HCT116 (cell line): ENCODE measurements around the gene TP53. TPM values are rescaled to one million over a fixed set of nuclear protein-coding genes. Genes with fewer than 3 reads are reported as not detected.

ENCODE experiments used
- ATAC-seq: fragments of 200-7000 bp; cut with Tn5 transposase; 2 replicates; pipeline ENCODE4 v1.9.1; 2020; ENCODE audit warnings: mild to moderate bottlenecking, moderate library complexity
- BruUV-seq: library from RNA; stranded (reverse); fragments of 400-500 nt; replicated peaks from 2 replicates; lab custom pipeline; 2021; lab: Mats Ljungman, UMichigan
- CTCF ChIA-PET: fragments of 300-600 bp; sonication (Branson Sonifier 250); formaldehyde crosslinking; loops from one replicate; lab custom pipeline; 2021; ENCODE audit warnings: antibody characterized with exemption; lab: Charles Lee
- POLR2A ChIA-PET: fragments of 300-600, 350-600 bp; sonication (Branson Sonifier 250); formaldehyde crosslinking; loops from one replicate; lab custom pipeline; 2021; ENCODE audit warnings: antibody characterized with exemption; lab: Charles Lee
- RAD21 ChIA-PET, 2 experiments: fragments of 300-600 bp; sonication (Branson Sonifier 250); formaldehyde crosslinking; loops; one replicate each; lab custom pipeline; 2023; ENCODE audit warnings: low total read pairs in 2 of 2; ENCODE audit not compliant: uncharacterized antibody in 2 of 2, unreplicated experiment in 2 of 2, low non-redundant PET in 1 of 2; lab: Charles Lee
- DNase-seq: peaks from one replicate; pipeline ENCODE4 v3.0.0-alpha.2; 2010; ENCODE audit warnings: low read depth, low spot score
- H2AFZ ChIP-seq: fragments of 200-600 bp; shearing (Covaris generic), sonication (generic); 2 replicates; pipeline ENCODE4 v1.6.1; 2017; ENCODE audit warnings: low read depth, mixed run types, mixed read lengths, antibody characterized with exemption, low read length; ENCODE audit not compliant: poor library complexity, severe bottlenecking
- H3K27ac ChIP-seq: 2 replicates; pipeline ENCODE4 v1.5.1; 2012; ENCODE audit warnings: low read depth, low read length
- H3K27me3 ChIP-seq: fragments of 200-600 bp; sonication (generic); 2 replicates; pipeline ENCODE4 v1.6.1; 2016; ENCODE audit warnings: mixed run types, low read length, mixed read lengths; ENCODE audit not compliant: insufficient read depth
- H3K36me3 ChIP-seq, 2 experiments: fragments of 200-500 bp in 1 of 2; fragments of 200-600 bp in 1 of 2; sonication (Bioruptor generic) in 1 of 2; sonication (generic) in 1 of 2; 2 replicates each; pipeline versions ENCODE4 v1.5.1 to v1.6.1; 2014 to 2016; ENCODE audit warnings: low read length in 2 of 2, inconsistent platforms in 1 of 2, mixed read lengths in 1 of 2, mixed run types in 1 of 2; ENCODE audit not compliant: insufficient read depth in 2 of 2, control insufficient read depth in 1 of 2
- H3K4me1 ChIP-seq, 2 experiments: fragments of 200-600 bp in 1 of 2; sonication (generic) in 1 of 2; 2 replicates each; pipeline versions ENCODE4 v1.5.1 to v1.6.1; 2012 to 2017; ENCODE audit warnings: low read length in 2 of 2, inconsistent platforms in 1 of 2, mild to moderate bottlenecking in 1 of 2, mixed read lengths in 1 of 2, mixed run types in 1 of 2, moderate library complexity in 1 of 2; ENCODE audit not compliant: insufficient read depth in 2 of 2, control insufficient read depth in 1 of 2
- H3K4me2 ChIP-seq: fragments of 200-600 bp; sonication (generic); 2 replicates; pipeline ENCODE4 v1.6.1; 2017; ENCODE audit warnings: mixed run types, low read length, mixed read lengths
- H3K4me3 ChIP-seq, 2 experiments: fragments of 200-600 bp in 1 of 2; sonication (generic) in 1 of 2; replicated peaks in 1 of 2; 2 replicates each; pipeline ENCODE4 v1.5.1; 2011 to 2016; ENCODE audit warnings: low read length in 2 of 2, control low read depth in 1 of 2, low read depth in 1 of 2, mild to moderate bottlenecking in 1 of 2, mixed read lengths in 1 of 2, mixed run types in 1 of 2
- H3K79me2 ChIP-seq: fragments of 200-600 bp; sonication (generic); 2 replicates; pipeline ENCODE4 v1.6.1; 2017; ENCODE audit warnings: mild to moderate bottlenecking, mixed run types, low read length, moderate library complexity, mixed read lengths; ENCODE audit not compliant: insufficient read depth
- H3K9ac ChIP-seq: fragments of 200-600 bp; sonication (generic); 2 replicates; pipeline ENCODE4 v1.6.1; 2016; ENCODE audit warnings: low read length, mixed read lengths
- H3K9me2 ChIP-seq: fragments of 200-600 bp; sonication (generic), shearing (Covaris generic); 2 replicates; pipeline ENCODE4 v1.6.1; 2017; ENCODE audit warnings: mixed run types, mild to moderate bottlenecking, moderate library complexity; ENCODE audit not compliant: insufficient read depth
- H3K9me3 ChIP-seq, 2 experiments: fragments of 200-500 bp in 1 of 2; fragments of 200-600 bp in 1 of 2; sonication (Bioruptor generic) in 1 of 2; sonication (generic) in 1 of 2; 2 replicates each; pipeline ENCODE4 v1.6.1; 2014 to 2017; ENCODE audit warnings: low read length in 2 of 2, mixed read lengths in 2 of 2, inconsistent platforms in 1 of 2, low read depth in 1 of 2, mild to moderate bottlenecking in 1 of 2, mixed run types in 1 of 2, moderate library complexity in 1 of 2; ENCODE audit not compliant: control insufficient read depth in 1 of 2, insufficient read depth in 1 of 2
- H4K20me1 ChIP-seq: fragments of 200-600 bp; sonication (generic), shearing (Covaris generic); 2 replicates; pipeline ENCODE4 v1.6.1; 2017; ENCODE audit warnings: mixed run types, mild to moderate bottlenecking, moderate library complexity; ENCODE audit not compliant: insufficient read depth
- ATF3 ChIP-seq: IDR thresholded peaks from 2 replicates; pipeline ENCODE4 v1.6.1; 2012
- CBX3 ChIP-seq: IDR thresholded peaks from 2 replicates; pipeline ENCODE4 v1.6.1; 2012; ENCODE audit warnings: low read depth
- EGR1 ChIP-seq: IDR thresholded peaks from 2 replicates; pipeline ENCODE4 v1.6.1; 2012; ENCODE audit warnings: low read depth
- ELF1 ChIP-seq: IDR thresholded peaks from 2 replicates; pipeline ENCODE4 v1.6.1; 2012; ENCODE audit warnings: low read depth, borderline replicate concordance
- EZH2 ChIP-seq: fragments of 200-600 bp; sonication (generic); IDR thresholded peaks from 2 replicates; pipeline ENCODE4 v1.6.1; 2017; ENCODE audit warnings: antibody characterized with exemption, mixed run types
- POLR2A ChIP-seq: IDR thresholded peaks from 2 replicates; pipeline ENCODE4 v1.7.0; 2011; ENCODE audit warnings: borderline replicate concordance; ENCODE audit not compliant: insufficient read depth, insufficient read length; ENCODE audit errors: extremely low read depth
- POLR2AphosphoS5 ChIP-seq: IDR thresholded peaks from 2 replicates; pipeline ENCODE4 v1.6.1; 2011; ENCODE audit warnings: mild to moderate bottlenecking, low read depth, low read length, moderate library complexity
- RAD21 ChIP-seq: IDR thresholded peaks from 2 replicates; pipeline ENCODE4 v1.6.1; 2012; ENCODE audit warnings: low read depth, mild to moderate bottlenecking
- SIN3A ChIP-seq: IDR thresholded peaks from 2 replicates; pipeline ENCODE4 v1.6.1; 2012; ENCODE audit warnings: low read depth
- SP1 ChIP-seq: IDR thresholded peaks from 2 replicates; pipeline ENCODE4 v1.6.1; 2012; ENCODE audit warnings: low read depth
- SRF ChIP-seq: IDR thresholded peaks from 2 replicates; pipeline ENCODE4 v1.6.1; 2012; ENCODE audit warnings: low read depth
- TCF7L2 ChIP-seq: IDR thresholded peaks from 2 replicates; pipeline ENCODE4 v1.7.0; 2011; ENCODE audit warnings: borderline replicate concordance, inconsistent platforms; ENCODE audit not compliant: insufficient read depth, insufficient read length; ENCODE audit errors: extremely low read depth
- YY1 ChIP-seq: IDR thresholded peaks from 2 replicates; pipeline ENCODE4 v1.6.1; 2011; ENCODE audit warnings: low read length, low read depth, moderate library complexity, mild to moderate bottlenecking; ENCODE audit not compliant: insufficient replicate concordance; ENCODE audit errors: extremely low read depth
- ZFX ChIP-seq: fragments of 450-650 bp; IDR thresholded peaks from 2 replicates; pipeline ENCODE4 v1.6.1; 2017
- ZNF274 ChIP-seq: fragments of 200-500 bp; sonication (Bioruptor generic); IDR thresholded peaks from 2 replicates; pipeline ENCODE4 v1.6.1; 2014; ENCODE audit warnings: mild to moderate bottlenecking, low read depth, low read length, inconsistent platforms
- intact Hi-C: fragments of 100-400 bp; cut with micrococcal nuclease; formaldehyde crosslinking; loops from 2 replicates; pipeline ENCODE4 v1.10.0; 2022
- total RNA-seq: library from RNA; stranded (reverse); gene quantifications from one replicate; pipeline ENCODE4 v1.2.1, GENCODE V29; 2021; ENCODE audit not compliant: unreplicated experiment
- TF ChIP-seq, protein P1 (sequence below): IDR thresholded peaks from 2 replicates; pipeline ENCODE4 v1.6.1; 2011; ENCODE audit warnings: mild to moderate bottlenecking, low read length, moderate library complexity; ENCODE audit not compliant: insufficient replicate concordance; ENCODE audit errors: extremely low read depth
- TF ChIP-seq, protein P2 (sequence below): IDR thresholded peaks from 2 replicates; pipeline ENCODE4 v1.6.1; 2012; ENCODE audit warnings: low read depth

Gene TP53
- total RNA-seq, 1 experiment from 2014 or later = 110 TPM

DNA sequence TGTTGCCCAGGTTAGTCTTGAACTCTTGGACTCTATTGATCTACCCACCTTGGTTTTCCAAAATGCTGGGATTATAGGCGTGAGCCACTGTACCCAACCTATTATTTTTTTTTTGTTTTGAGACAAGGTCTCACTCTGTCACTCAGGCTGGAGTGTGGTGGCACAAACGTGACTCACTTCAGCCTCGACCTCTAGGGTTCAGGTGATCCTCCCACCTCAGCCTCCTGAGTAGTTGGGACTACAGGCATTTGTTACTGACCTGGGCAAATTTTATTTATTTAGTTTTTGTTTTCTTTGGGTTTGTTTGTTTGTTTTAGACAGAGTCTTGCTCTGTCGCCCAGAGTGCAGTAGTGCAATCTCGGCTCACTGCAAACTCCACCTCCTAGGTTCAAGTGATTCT lies 63.6 kb downstream of the TP53 start:
- no peaks in the 10 kb centered on the region for H3K36me3 ChIP-seq
- H3K4me1 ChIP-seq = peaks cover 4 to 13% of the 10 kb centered on the region in 2 experiments; a peak in 3 of 4 replicates
- RAD21 ChIA-PET = no interaction called here
- no peaks in the 10 kb centered on the region for H3K9me2 ChIP-seq
- H3K27me3 ChIP-seq = no peaks in the 10 kb centered on the region
- H3K9me3 ChIP-seq = no peaks in the 10 kb centered on the region
- ATAC-seq = no peak
- H3K4me3 ChIP-seq = no peak overlapping the region
- BruUV-seq = no TSS peak
- TF ChIP-seq EZH2 (no peak), TCF7L2 (no peak), RAD21 (no peak), ZFX (no peak), POLR2A (no peak), SRF (no peak), SP1 (no peak), ELF1 (no peak), YY1 (no peak), ATF3 (no peak), ZNF274 (no peak), EGR1 (no peak), POLR2AphosphoS5 (no peak), SIN3A (no peak), CBX3 (no peak)
- TF ChIP-seq, protein P1, sequence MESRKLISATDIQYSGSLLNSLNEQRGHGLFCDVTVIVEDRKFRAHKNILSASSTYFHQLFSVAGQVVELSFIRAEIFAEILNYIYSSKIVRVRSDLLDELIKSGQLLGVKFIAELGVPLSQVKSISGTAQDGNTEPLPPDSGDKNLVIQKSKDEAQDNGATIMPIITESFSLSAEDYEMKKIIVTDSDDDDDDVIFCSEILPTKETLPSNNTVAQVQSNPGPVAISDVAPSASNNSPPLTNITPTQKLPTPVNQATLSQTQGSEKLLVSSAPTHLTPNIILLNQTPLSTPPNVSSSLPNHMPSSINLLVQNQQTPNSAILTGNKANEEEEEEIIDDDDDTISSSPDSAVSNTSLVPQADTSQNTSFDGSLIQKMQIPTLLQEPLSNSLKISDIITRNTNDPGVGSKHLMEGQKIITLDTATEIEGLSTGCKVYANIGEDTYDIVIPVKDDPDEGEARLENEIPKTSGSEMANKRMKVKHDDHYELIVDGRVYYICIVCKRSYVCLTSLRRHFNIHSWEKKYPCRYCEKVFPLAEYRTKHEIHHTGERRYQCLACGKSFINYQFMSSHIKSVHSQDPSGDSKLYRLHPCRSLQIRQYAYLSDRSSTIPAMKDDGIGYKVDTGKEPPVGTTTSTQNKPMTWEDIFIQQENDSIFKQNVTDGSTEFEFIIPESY = no peak
- TF ChIP-seq, protein P2, sequence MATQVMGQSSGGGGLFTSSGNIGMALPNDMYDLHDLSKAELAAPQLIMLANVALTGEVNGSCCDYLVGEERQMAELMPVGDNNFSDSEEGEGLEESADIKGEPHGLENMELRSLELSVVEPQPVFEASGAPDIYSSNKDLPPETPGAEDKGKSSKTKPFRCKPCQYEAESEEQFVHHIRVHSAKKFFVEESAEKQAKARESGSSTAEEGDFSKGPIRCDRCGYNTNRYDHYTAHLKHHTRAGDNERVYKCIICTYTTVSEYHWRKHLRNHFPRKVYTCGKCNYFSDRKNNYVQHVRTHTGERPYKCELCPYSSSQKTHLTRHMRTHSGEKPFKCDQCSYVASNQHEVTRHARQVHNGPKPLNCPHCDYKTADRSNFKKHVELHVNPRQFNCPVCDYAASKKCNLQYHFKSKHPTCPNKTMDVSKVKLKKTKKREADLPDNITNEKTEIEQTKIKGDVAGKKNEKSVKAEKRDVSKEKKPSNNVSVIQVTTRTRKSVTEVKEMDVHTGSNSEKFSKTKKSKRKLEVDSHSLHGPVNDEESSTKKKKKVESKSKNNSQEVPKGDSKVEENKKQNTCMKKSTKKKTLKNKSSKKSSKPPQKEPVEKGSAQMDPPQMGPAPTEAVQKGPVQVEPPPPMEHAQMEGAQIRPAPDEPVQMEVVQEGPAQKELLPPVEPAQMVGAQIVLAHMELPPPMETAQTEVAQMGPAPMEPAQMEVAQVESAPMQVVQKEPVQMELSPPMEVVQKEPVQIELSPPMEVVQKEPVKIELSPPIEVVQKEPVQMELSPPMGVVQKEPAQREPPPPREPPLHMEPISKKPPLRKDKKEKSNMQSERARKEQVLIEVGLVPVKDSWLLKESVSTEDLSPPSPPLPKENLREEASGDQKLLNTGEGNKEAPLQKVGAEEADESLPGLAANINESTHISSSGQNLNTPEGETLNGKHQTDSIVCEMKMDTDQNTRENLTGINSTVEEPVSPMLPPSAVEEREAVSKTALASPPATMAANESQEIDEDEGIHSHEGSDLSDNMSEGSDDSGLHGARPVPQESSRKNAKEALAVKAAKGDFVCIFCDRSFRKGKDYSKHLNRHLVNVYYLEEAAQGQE = no peak
- peaks cover 5% of the 10 kb centered on the region; the same call in 1 of the 2 replicates for H3K79me2 ChIP-seq
- CTCF ChIA-PET = interaction anchor here (1.0 to 2.0 kb wide), 2 partner anchors 9 kb away, joined by 3 to 8 read pairs; partner anchors contain the start of gene FXR2
- intact Hi-C loops = no loop called here
- no peaks in the 10 kb centered on the region for H4K20me1 ChIP-seq
- H3K9ac ChIP-seq = no peak overlapping the region
- H2AFZ ChIP-seq = no peak overlapping the region
- no peak overlapping the region for H3K4me2 ChIP-seq
- no peak overlapping the region for H3K27ac ChIP-seq
- POLR2A ChIA-PET = no interaction called here
- no peak for DNase-seq
